IMR-90 (cell line): ENCODE measurements around the gene RASSF3. TPM values are rescaled to one million over a fixed set of nuclear protein-coding genes. Genes with fewer than 3 reads are reported as not detected.

Experiments
- ATAC-seq: fragments of 200-7000 bp; cut with Tn5 transposase; 2 replicates; pipeline ENCODE4 v1.9.1; 2020; ENCODE audit warnings: low read depth, mild to moderate bottlenecking, moderate library complexity
- BruUV-seq: library from RNA; stranded (reverse); fragments of 400-500 nt; replicated peaks from 2 replicates; lab custom pipeline; 2021; lab: Mats Ljungman, UMichigan
- CTCF ChIA-PET: fragments of 300-600 bp; formaldehyde crosslinking; extraction: SDS; loops from one replicate; lab custom pipeline; 2021; ENCODE audit warnings: antibody characterized with exemption; lab: Yijun Ruan, JAX
- POLR2A ChIA-PET: fragments of 300-600 bp; sonication (Branson Sonifier 250); formaldehyde crosslinking; loops from one replicate; lab custom pipeline; 2022; ENCODE audit warnings: antibody characterized with exemption; ENCODE audit not compliant: unreplicated experiment; lab: Charles Lee
- DNase-seq: peaks from one replicate; pipeline ENCODE4 v3.0.0; 2013
- H2AFZ ChIP-seq: replicated peaks from 2 replicates; pipeline ENCODE3; 2013; ENCODE audit warnings: low read length, mild to moderate bottlenecking; ENCODE audit not compliant: poor library complexity
- H2AK5ac ChIP-seq: 2 replicates; pipeline ENCODE4 v1.6.1; 2013; ENCODE audit warnings: low read depth, low read length, inconsistent platforms
- H2AK9ac ChIP-seq: replicated peaks from 2 replicates; pipeline ENCODE3; 2013; ENCODE audit warnings: mild to moderate bottlenecking, low read depth, low read length, moderate library complexity; ENCODE audit not compliant: poor library complexity
- H2BK120ac ChIP-seq: 2 replicates; pipeline ENCODE4 v1.6.1; 2013; ENCODE audit warnings: low read depth, low read length, inconsistent platforms
- H2BK15ac ChIP-seq: 3 replicates; pipeline ENCODE4 v1.6.1; 2013; ENCODE audit warnings: low read depth, low read length, inconsistent platforms
- H2BK20ac ChIP-seq: 2 replicates; pipeline ENCODE4 v1.6.1; 2013; ENCODE audit warnings: low read depth, mild to moderate bottlenecking, inconsistent platforms, low read length, moderate library complexity
- H2BK5ac ChIP-seq: 2 replicates; pipeline ENCODE4 v1.6.1; 2013; ENCODE audit warnings: mild to moderate bottlenecking, low read depth, low read length, inconsistent platforms; ENCODE audit not compliant: poor library complexity, severe bottlenecking
- H3K14ac ChIP-seq: replicated peaks from 2 replicates; pipeline ENCODE4 v1.6.1; 2013; ENCODE audit warnings: low read depth, low read length, inconsistent platforms
- H3K18ac ChIP-seq: 2 replicates; pipeline ENCODE4 v1.6.1; 2013; ENCODE audit warnings: low read depth, low read length, control low read depth
- H3K23ac ChIP-seq: 2 replicates; pipeline ENCODE4 v1.6.1; 2013; ENCODE audit warnings: low read depth, low read length, inconsistent platforms
- H3K27ac ChIP-seq: 2 replicates; pipeline ENCODE4 v1.5.1; 2013; ENCODE audit warnings: mild to moderate bottlenecking, control low read depth, low read length; ENCODE audit not compliant: insufficient read depth
- H3K27me3 ChIP-seq: 2 replicates; pipeline ENCODE4 v1.6.1; 2013; ENCODE audit warnings: low read length; ENCODE audit not compliant: control insufficient read depth, insufficient read depth
- H3K36me3 ChIP-seq: 2 replicates; pipeline ENCODE4 v1.6.1; 2013; ENCODE audit warnings: low read length, mixed read lengths; ENCODE audit not compliant: control insufficient read depth, insufficient read depth
- H3K4ac ChIP-seq: 2 replicates; pipeline ENCODE4 v1.6.1; 2013; ENCODE audit warnings: low read depth, low read length, inconsistent platforms
- H3K4me1 ChIP-seq: 2 replicates; pipeline ENCODE4 v1.6.1; 2013; ENCODE audit warnings: low read length, mixed read lengths; ENCODE audit not compliant: control insufficient read depth, insufficient read depth
- H3K4me2 ChIP-seq: 2 replicates; pipeline ENCODE4 v1.6.1; 2013; ENCODE audit warnings: low read depth, mild to moderate bottlenecking, control low read depth, low read length, moderate library complexity
- H3K4me3 ChIP-seq: 2 replicates; pipeline ENCODE4 v1.5.1; 2013; ENCODE audit warnings: low read depth, mild to moderate bottlenecking, control low read depth, low read length, moderate library complexity; ENCODE audit not compliant: insufficient read depth
- H3K56ac ChIP-seq: 2 replicates; pipeline ENCODE4 v1.6.1; 2013; ENCODE audit warnings: low read length, inconsistent platforms; ENCODE audit not compliant: insufficient read depth; ENCODE audit errors: extremely low read depth
- H3K79me1 ChIP-seq, 2 experiments: 2 replicates each; pipeline ENCODE4 v1.6.1; 2013; ENCODE audit warnings: low read length in 2 of 2, inconsistent platforms in 1 of 2, low read depth in 1 of 2
- H3K9ac ChIP-seq: 2 replicates; pipeline ENCODE4 v1.6.1; 2013; ENCODE audit warnings: low read depth, low read length, control low read depth
- H3K9me1 ChIP-seq: 2 replicates; pipeline ENCODE4 v1.6.1; 2013; ENCODE audit warnings: low read length, inconsistent platforms; ENCODE audit not compliant: insufficient read depth
- H3K9me3 ChIP-seq: 2 replicates; pipeline ENCODE4 v1.6.1; 2013; ENCODE audit warnings: low read length; ENCODE audit not compliant: control insufficient read depth, insufficient read depth
- H4K20me1 ChIP-seq: 2 replicates; pipeline ENCODE4 v1.6.1; 2013; ENCODE audit warnings: low read length, inconsistent platforms; ENCODE audit not compliant: insufficient read depth
- H4K5ac ChIP-seq: 2 replicates; pipeline ENCODE4 v1.6.1; 2013; ENCODE audit warnings: mild to moderate bottlenecking, low read depth, low read length, control low read depth
- H4K8ac ChIP-seq, 2 experiments: 2 replicates each; pipeline ENCODE4 v1.6.1; 2013; ENCODE audit warnings: low read depth in 2 of 2, low read length in 2 of 2, control low read depth in 1 of 2, inconsistent platforms in 1 of 2
- H4K91ac ChIP-seq: 2 replicates; pipeline ENCODE4 v1.6.1; 2013; ENCODE audit warnings: low read depth, low read length, inconsistent platforms; ENCODE audit not compliant: insufficient read depth
- CEBPB ChIP-seq: IDR thresholded peaks from 2 replicates; pipeline ENCODE4 v1.6.1; 2012; ENCODE audit warnings: low read depth, low read length, improper control_type of control experiment
- CHD1 ChIP-seq: IDR thresholded peaks from 2 replicates; pipeline ENCODE4 v1.6.1; 2012; ENCODE audit warnings: low read depth, low read length, improper control_type of control experiment
- FOS ChIP-seq: fragments of 150-350 bp; IDR thresholded peaks from 2 replicates; pipeline ENCODE4 v1.6.1; 2016; ENCODE audit warnings: low read depth, low read length
- MAFK ChIP-seq: IDR thresholded peaks from 2 replicates; pipeline ENCODE4 v1.6.1; 2012; ENCODE audit warnings: low read depth, low read length, improper control_type of control experiment
- MAZ ChIP-seq: IDR thresholded peaks from 2 replicates; pipeline ENCODE4 v1.6.1; 2012; ENCODE audit warnings: low read depth, mild to moderate bottlenecking, low read length, improper control_type of control experiment, moderate library complexity, borderline replicate concordance
- RCOR1 ChIP-seq: IDR thresholded peaks from 2 replicates; pipeline ENCODE4 v1.6.1; 2012; ENCODE audit warnings: mild to moderate bottlenecking, low read length, improper control_type of control experiment; ENCODE audit not compliant: insufficient replicate concordance
- SMC3 ChIP-seq: fragments of 150-350 bp; IDR thresholded peaks from 2 replicates; pipeline ENCODE4 v1.6.1; 2016; ENCODE audit warnings: low read depth, mild to moderate bottlenecking, antibody characterized with exemption, low read length, moderate library complexity
- WGBS, 2 experiments: methylation state at CpG; one replicate each; pipeline versions ENCODE4 v1.1.5 to v1.1.7; 2013; ENCODE audit warnings: missing lambda C conversion rate in 2 of 2; ENCODE audit not compliant: insufficient read length in 1 of 2; ENCODE audit errors: extremely low coverage in 2 of 2; 5-methylcytosine and 5-hydroxymethylcytosine counted together
- dilution Hi-C: fragments of 300-500 bp; cut with HindIII; formaldehyde crosslinking; loops from one replicate; pipeline ENCODE4 v1.14.3; 2018; ENCODE audit warnings: low sequenced_read_pairs; ENCODE audit not compliant: unreplicated experiment
- in situ Hi-C: fragments of 300-500 bp; cut with MboI; formaldehyde crosslinking; loops from 3 replicates; pipeline ENCODE4 v1.14.3; 2019; ENCODE audit warnings: low sequenced_read_pairs, inconsistent platforms, mixed read lengths
- intact Hi-C: fragments of 100-400 bp; cut with micrococcal nuclease; formaldehyde crosslinking; loops from 2 replicates; pipeline ENCODE4 v1.10.0; 2022
- polyA plus RNA-seq, 3 experiments: library from polyadenylated mRNA; depleted of rRNA; stranded (reverse); fragments of >200 nt; gene quantifications; 2 replicates each; pipeline ENCODE4 v1.2.3, GENCODE V29; 2012; ENCODE audit warnings: low replicate concordance in 1 of 3
- total RNA-seq: library from RNA; depleted of rRNA; stranded (reverse); fragments of >200 nt; gene quantifications from 2 replicates; pipeline ENCODE4 v1.2.3, GENCODE V29; 2012
- TF ChIP-seq, protein P1 (sequence below): fragments of 150-350 bp; IDR thresholded peaks from 2 replicates; pipeline ENCODE4 v1.6.1; 2017; ENCODE audit warnings: mild to moderate bottlenecking, antibody characterized with exemption, low read length, low read depth

The RASSF3 gene
- total and polyA plus RNA-seq, 2 of the 4 experiments (the other 2 are of a cell fraction) = 18.7 to 39.3 TPM

GRCh38 chr12:64621257-64621942, 11.1 kb downstream of the RASSF3 start:
- H3K36me3 ChIP-seq = no peaks in the 10 kb centered on the region
- peaks cover 12 to 57% of the 10 kb centered on the region in 2 experiments; a peak in 3 of 4 replicates for H3K79me1 ChIP-seq
- ATAC-seq (peak; percentile 50), DNase-seq (peak; percentile 95)
- H2AK9ac ChIP-seq = no peak overlapping the region
- dilution Hi-C loops (no loop called here), intact Hi-C loops (no loop called here), in situ Hi-C loops (no loop called here)
- peak overlapping the region; percentile 26; the same call in 1 of the 2 replicates for H4K91ac ChIP-seq
- peak overlapping the region; percentile 77 for H3K4ac ChIP-seq
- H3K4me1 ChIP-seq = peaks cover 20% of the 10 kb centered on the region
- no peak overlapping the region for H3K4me3 ChIP-seq
- peak overlapping the region; percentile 27; the same call in 1 of the 2 replicates for H4K5ac ChIP-seq
- ChIA-PET CTCF (no interaction called here), POLR2A (no interaction called here)
- TF ChIP-seq CEBPB = peak; percentile 86
- TF ChIP-seq CHD1 = no peak
- peak; percentile 38; the same call in 1 of the 2 replicates for TF ChIP-seq FOS
- TF ChIP-seq SMC3 = no peak
- no peak for TF ChIP-seq MAFK
- TF ChIP-seq, protein P1, sequence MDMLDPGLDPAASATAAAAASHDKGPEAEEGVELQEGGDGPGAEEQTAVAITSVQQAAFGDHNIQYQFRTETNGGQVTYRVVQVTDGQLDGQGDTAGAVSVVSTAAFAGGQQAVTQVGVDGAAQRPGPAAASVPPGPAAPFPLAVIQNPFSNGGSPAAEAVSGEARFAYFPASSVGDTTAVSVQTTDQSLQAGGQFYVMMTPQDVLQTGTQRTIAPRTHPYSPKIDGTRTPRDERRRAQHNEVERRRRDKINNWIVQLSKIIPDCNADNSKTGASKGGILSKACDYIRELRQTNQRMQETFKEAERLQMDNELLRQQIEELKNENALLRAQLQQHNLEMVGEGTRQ = no peak
- peak; percentile 23 for TF ChIP-seq RCOR1
- no peak for TF ChIP-seq MAZ
- H3K23ac ChIP-seq = no peak overlapping the region
- H3K56ac ChIP-seq = no peak overlapping the region
- no peak overlapping the region for H3K9ac ChIP-seq
- H2BK20ac ChIP-seq = peak overlapping the region; percentile 32; the same call in 1 of the 2 replicates
- peak overlapping the region; percentile 66; the same call in 1 of the 2 replicates for H3K18ac ChIP-seq
- H2BK120ac ChIP-seq = peak overlapping the region; percentile 71
- no TSS peak for BruUV-seq
- peak overlapping the region; percentile 77; the same call in 1 of the 3 replicates for H2BK15ac ChIP-seq
- no peak overlapping the region for H2AFZ ChIP-seq
- peak overlapping the region; percentile 91 for H2BK5ac ChIP-seq
- peak overlapping the region; percentile 59 for H3K27ac ChIP-seq
- H3K14ac ChIP-seq = peak overlapping the region; percentile 71
- H3K4me2 ChIP-seq = no peak overlapping the region
- H2AK5ac ChIP-seq = peak overlapping the region; percentile 76; the same call in 1 of the 2 replicates
- no peaks in the 10 kb centered on the region for H3K27me3 ChIP-seq
- peaks cover 3% of the 10 kb centered on the region; the same call in 1 of the 2 replicates for H3K9me1 ChIP-seq
- 100% methylated on average over 1 of the region's 13 CpGs; no CpG with 5 or more reads in 1 of the 2 experiments for WGBS, 2 experiments
- no peaks in the 10 kb centered on the region for H3K9me3 ChIP-seq
- peaks cover 9% of the 10 kb centered on the region for H4K20me1 ChIP-seq
- peak overlapping the region in 1 of 2 experiments; percentile 78; a peak in 2 of 4 replicates for H4K8ac ChIP-seq
